OCI-M2 (cell line): ENCODE results near the gene CHMP6.
A peak's percentile ranks its signal among the peaks of the same experiment; 100 is the strongest.
"Not testable (repeated sequence)": the region's sequence is repeated elsewhere in the genome, so short reads cannot be mapped to it uniquely, and the experiment has no call there.

Experiments used
- DNase-seq: peaks from one replicate; lab custom pipeline; 2025; ENCODE audit not compliant: unreplicated experiment; lab: John Stamatoyannopoulos, UW

The CHMP6 gene

GRCh38 chr17:81028506-81028858, 36.8 kb downstream of the CHMP6 start:
- DNase-seq, result no peak

DNA sequence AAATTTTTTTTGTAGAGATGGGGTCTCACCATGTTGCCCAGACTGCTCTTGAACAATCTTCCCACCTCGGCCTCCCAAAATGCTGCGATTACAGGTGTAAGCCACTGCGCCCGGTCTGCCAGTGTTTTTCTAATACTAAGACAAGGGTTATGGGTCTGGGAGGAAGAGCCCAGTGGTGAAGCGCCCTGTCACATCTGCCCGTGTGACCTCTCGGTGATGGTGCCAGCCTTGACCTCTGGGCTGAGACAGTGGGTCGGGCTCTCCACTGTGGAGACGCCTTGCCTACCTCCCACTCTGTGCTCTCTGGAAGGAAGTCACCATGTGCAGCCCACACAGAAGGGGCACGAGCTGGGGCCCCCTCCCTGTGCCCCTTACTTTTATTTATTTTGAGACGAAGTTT, 38.2 kb downstream of the CHMP6 start:
- DNase-seq, result no peak

- not testable (repeated sequence) for DNase-seq
These were observed 38.7 kb downstream of the CHMP6 start for GRCh38 chr17:81030312-81030711.

- no peak for DNase-seq
These were observed 39.3 kb downstream of the CHMP6 start for GRCh38 chr17:81030741-81031565.

DNA sequence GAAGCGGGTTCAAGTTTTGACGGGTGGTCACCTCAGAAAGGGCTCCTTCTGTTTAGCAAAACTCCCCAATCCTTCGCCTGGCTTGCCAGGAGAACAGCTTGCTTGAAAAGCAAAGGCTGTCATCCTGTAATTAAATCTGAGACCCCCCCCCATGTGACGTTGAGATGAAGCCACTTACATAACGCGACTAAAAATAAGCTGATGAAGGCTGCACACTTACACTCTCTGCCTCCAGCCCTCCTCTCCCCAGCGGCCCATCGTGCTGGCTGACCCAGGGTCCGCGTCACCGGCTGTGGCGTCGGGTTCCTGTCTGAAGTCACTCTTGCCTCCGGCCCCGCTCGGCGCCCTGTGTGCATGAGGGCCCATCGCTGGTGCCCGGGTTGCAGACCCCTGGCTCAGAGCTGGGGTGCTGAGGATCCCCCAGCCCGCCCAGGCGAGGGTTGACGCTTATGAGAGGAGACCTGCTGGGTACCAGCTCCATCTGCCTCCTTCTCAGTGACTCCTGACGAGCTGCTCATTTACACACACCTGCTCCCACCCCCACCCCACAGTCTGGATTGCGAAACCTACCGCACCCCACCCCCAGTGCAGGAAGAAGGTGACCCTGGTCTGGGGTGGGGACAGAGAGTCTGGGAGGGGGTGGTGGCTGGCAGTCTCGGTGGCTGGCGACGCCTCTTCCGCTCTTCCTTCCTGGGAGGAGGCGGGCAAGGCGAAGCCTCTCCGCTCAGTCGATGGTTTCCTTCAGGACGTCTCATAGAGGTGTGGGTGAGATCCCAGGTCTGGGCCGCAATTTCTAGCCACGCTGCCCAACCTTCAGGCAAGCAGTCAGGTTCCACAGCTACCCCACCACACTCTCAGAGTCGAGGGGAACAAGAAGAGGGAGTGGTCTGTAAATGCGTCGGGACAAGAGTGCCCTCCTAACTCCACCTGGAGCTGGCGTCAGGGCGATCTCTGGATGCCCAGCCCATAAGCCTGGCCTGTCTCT, 40.2 kb downstream of the CHMP6 start:
- no peak for DNase-seq

DNA sequence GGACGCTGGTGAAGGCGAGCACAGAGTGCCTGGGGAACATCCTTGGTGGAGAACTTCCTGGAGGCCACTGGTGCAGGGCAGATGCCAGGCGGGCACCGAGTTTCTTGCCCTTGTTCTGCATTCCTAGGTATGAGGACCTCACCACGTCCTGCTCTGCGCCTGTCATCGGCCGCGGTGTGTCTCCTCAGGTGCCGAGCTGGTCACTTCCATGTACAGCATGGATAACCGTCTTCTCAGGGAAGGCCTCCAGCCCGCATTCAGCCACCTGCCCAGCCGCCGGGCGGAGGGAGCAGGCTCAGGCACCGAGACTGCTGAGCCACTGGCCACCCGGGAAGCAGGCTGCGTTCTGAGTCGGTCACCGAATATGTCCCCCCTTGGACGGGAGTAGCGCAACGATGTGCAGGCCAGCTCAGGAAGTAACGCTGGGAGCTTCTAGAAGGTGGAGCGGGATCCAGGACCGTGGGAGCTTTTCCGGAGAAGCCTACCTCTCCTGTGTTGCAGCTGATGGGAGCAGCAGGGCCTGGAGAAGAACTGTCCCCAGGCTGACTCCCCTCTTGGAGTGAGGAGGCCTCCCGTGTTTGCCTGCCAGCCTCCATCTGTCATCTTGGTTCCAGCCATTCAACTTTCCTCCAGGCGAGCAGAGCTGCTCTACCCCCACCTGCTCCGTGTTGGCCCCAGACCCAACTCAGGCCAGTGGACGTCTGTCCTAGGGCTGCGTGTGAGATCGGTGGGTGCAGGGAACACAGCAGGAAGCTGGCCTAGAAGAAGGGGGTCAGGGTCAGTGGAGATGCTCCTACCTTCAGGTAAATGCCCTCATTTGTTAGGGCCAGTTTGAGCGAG, 41.2 kb downstream of the CHMP6 start:
- DNase-seq, result no peak

DNA sequence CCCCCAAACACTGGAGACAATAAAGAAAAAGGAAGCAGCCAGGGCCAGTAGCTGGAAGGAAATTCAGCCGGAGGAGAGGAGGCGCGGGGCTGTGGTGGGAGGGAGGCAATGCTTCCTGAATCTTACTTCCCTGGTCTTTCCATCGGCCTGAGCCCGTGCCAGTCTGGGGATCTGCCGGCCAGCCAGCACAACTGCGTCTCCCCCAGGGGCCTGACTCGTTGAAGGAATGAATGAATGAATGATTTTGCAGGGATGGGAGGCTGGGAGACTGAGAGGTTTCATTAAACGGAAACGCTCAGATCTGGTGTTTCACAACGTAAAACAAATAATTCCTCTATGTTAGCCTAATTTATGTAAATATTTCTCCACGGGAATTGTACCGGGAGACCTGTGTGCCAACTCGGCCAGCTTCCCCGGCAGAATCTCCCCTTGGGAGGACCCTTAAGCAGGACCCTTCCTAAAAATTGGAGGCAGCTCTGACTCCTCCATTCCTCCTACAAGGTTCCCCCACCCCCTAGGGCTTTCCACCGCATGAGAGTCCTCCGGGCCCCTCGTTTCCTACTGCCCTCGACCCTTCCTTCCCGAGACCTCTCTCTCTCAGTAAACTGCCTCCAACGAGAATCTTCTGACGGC, 42.0 kb downstream of the CHMP6 start:
- no peak for DNase-seq

DNA sequence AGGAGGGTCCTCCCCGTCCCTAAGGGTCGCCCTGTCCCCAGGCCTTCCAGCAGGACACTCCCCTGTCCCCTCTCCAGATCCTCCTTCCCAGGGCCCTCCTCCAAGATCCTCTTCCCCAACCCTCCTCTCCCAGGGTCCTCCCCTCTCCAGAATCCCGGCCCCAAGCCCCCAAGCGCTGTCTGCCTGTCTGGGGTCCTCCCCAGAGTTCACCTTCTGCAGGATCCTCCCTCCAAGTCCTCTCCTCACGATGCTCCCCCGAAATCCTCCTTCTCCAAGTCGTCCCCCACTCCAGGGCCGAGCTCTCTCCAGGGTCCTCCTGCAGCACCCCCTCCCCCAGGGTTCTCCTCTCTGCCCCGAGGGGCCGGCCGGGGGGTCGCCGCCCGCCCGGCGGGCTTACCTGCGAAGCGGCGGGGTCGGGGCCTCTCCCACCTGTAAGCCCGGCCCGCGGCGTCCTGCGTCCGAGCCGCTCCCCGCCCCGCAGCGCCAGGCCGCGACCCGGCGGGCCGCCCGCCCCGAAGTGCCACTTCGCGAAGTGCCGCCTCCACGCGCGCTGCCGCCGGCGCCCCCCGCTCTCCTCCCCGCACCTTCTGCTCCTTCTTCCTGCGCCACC, 42.6 kb downstream of the CHMP6 start:
- no peak for DNase-seq

- peak; percentile 64 for DNase-seq
These were observed 43.3 kb downstream of the CHMP6 start, which contains the start of gene BAIAP2 for GRCh38 chr17:81034779-81035520. Gene BAIAP2 (plus strand): TSS chr17:81035151. CDS start chr17:81035255, 104 bp downstream.

- DNase-seq, result no peak
These were observed 44.0 kb downstream of the CHMP6 start for GRCh38 chr17:81035521-81036196.

- DNase-seq, result no peak
These were observed 44.7 kb downstream of the CHMP6 start for GRCh38 chr17:81036197-81036941.

- no peak for DNase-seq
These were observed 45.6 kb downstream of the CHMP6 start for GRCh38 chr17:81037026-81037797.

- no peak for DNase-seq
These were observed 46.4 kb downstream of the CHMP6 start for GRCh38 chr17:81037798-81038733.

DNA sequence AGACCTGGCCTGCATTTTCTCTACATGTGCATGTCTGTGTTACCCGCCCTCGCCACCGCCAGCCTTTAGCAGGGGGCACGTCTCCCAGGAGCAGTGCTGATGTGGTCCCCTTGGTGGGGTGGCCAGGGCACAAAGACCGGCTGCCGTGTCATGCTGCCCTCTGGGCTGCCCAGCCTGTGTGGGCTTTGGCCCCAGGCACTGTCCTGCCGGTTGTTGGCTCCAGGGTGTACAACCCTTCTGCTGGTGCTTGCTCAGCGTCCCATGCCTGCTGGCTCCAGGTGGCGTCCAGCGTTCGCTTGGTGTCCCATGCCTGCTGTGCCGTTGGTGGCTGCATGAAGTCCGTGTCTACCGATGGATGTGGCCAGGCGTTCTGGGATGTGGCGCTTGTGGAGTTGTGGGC, 47.5 kb downstream of the CHMP6 start:
- no peak for DNase-seq

- no peak for DNase-seq
These were observed 48.5 kb downstream of the CHMP6 start for GRCh38 chr17:81039854-81040758.
